ENCODE results near the gene BRD3OS. TPM values are rescaled to one million over a fixed set of nuclear protein-coding genes. Genes with fewer than 3 reads are reported as not detected.

BRD3OS gene
- total RNA-seq, 4 donors from 2014 or later: 8.8 to 18.3 (median 12.9) TPM

- ATAC-seq (ENCODE audit: low FRiP score): no peak
- no peak for DNase-seq (ENCODE audit: low spot score)
- TF ChIP-seq CTCF (IDR thresholded peaks at IDR 0.05): no peak
Measured at GRCh38 chr9:134057751-134058701, 32.7 kb downstream of the BRD3OS start.

- ATAC-seq (ENCODE audit: low FRiP score) (no peak), DNase-seq (ENCODE audit: low spot score) (no peak)
- TF ChIP-seq CTCF (IDR thresholded peaks at IDR 0.05): no peak
Measured at GRCh38 chr9:134058716-134059115, 33.4 kb downstream of the BRD3OS start.

- no peak for ATAC-seq (ENCODE audit: low FRiP score)
- DNase-seq (ENCODE audit: low spot score): no peak
- TF ChIP-seq CTCF (IDR thresholded peaks at IDR 0.05): no peak
Measured at GRCh38 chr9:134059188-134059641, 33.9 kb downstream of the BRD3OS start.

- TF ChIP-seq CTCF (IDR thresholded peaks at IDR 0.05): no peak
- DNase-seq (ENCODE audit: low spot score): no peak
- no peak for ATAC-seq (ENCODE audit: low FRiP score)
Measured at GRCh38 chr9:134059661-134060395, 34.5 kb downstream of the BRD3OS start.

- ATAC-seq (ENCODE audit: low FRiP score) (no peak), DNase-seq (ENCODE audit: low spot score) (no peak)
- no peak for TF ChIP-seq CTCF (IDR thresholded peaks at IDR 0.05)
Measured at GRCh38 chr9:134060546-134060945, 35.3 kb downstream of the BRD3OS start.

GRCh38 chr9:134061019-134061687, 35.9 kb downstream of the BRD3OS start:
- no peak for DNase-seq (ENCODE audit: low spot score)
- TF ChIP-seq CTCF (IDR thresholded peaks at IDR 0.05): no peak

More at GRCh38 chr9:134061019-134061687, 35.9 kb downstream of the BRD3OS start:
- no peak for ATAC-seq (ENCODE audit: low FRiP score)
